Measurements from ENCODE around the gene TENM4.

DNA sequence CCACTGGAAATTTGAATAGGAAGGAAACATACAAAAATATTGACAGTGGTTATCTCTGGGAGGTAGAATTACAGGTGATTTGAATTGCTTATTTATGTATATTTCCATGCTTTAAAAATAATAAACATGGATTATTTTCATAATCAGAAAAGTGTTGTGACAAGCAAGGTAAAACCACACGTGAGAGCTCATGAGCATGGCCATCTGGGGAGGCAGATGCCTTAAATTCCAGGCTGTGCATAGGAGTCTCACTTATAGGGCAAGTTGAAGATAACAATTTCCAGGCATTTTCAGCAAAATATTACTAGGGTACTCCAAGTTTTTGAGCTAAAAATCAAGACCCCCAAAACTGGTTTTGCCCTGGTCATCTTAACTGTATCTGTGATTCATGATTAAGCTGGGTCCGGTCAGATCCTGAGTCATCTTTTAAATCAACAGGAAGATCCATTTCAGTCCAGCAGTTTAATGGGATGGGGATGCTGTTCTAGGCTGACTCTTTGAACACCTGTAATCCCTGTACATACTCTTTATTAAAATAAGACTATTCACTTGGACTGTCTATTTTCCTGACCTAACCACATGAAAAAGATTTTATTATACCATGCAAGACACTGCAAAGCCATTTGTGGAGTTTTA lies 750.4 kb downstream of the TENM4 start:
- TF ChIP-seq, protein P1, sequence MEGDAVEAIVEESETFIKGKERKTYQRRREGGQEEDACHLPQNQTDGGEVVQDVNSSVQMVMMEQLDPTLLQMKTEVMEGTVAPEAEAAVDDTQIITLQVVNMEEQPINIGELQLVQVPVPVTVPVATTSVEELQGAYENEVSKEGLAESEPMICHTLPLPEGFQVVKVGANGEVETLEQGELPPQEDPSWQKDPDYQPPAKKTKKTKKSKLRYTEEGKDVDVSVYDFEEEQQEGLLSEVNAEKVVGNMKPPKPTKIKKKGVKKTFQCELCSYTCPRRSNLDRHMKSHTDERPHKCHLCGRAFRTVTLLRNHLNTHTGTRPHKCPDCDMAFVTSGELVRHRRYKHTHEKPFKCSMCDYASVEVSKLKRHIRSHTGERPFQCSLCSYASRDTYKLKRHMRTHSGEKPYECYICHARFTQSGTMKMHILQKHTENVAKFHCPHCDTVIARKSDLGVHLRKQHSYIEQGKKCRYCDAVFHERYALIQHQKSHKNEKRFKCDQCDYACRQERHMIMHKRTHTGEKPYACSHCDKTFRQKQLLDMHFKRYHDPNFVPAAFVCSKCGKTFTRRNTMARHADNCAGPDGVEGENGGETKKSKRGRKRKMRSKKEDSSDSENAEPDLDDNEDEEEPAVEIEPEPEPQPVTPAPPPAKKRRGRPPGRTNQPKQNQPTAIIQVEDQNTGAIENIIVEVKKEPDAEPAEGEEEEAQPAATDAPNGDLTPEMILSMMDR (IDR thresholded peaks at IDR 0.05), result no peak
- TF ChIP-seq POLR2AphosphoS5 (IDR thresholded peaks at IDR 0.05; ENCODE audit: low read depth, low read length) (no peak), SIN3A (IDR thresholded peaks at IDR 0.05; ENCODE audit: borderline replicate concordance, insufficient read depth, low read depth, low read length) (no peak)
